ENCODE data around the gene ELF1. TPM values are rescaled to one million over a fixed set of nuclear protein-coding genes. Genes with fewer than 3 reads are reported as not detected.

The ELF1 gene
- total RNA-seq, 1 experiment from 2014 or later, result 36.0 TPM

DNA sequence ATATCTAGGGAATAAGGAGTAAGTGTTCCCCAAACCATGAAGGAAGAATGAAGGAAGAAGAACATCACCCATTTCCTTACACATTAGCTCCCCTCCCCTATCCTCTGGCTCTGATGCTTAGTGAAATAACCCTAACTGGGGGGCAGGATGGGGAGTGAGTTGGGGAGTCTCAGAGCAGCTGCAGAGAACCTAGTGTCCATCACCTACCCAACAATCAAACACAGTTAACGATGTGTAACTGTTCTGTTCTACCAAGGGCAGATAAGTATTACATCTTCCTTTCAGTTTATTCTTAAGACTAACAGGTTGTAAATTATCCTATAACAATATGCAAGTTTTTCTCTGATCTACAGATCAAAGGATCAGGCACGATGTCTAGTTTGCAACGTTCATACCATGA is 12.8 kb downstream of the ELF1 start:
- DNase-seq, result no peak
- no peaks in the 10 kb centered on the region for H3K27me3 ChIP-seq (ENCODE audit: insufficient read depth, low read depth)
- CTCF ChIA-PET, result no interaction called here
- peaks cover 6% of the 10 kb centered on the region; the same call in 1 of the 2 replicates for H3K36me3 ChIP-seq (ENCODE audit: low read depth)
- H3K79me2 ChIP-seq (ENCODE audit: low read depth), result peaks cover 79% of the 10 kb centered on the region
- H3K4me2 ChIP-seq, result no peak overlapping the region
- POLR2A ChIA-PET (ENCODE audit: unreplicated experiment), result no interaction called here
- H2AFZ ChIP-seq, result no peak overlapping the region
- no peaks in the 10 kb centered on the region for H3K9me2 ChIP-seq (ENCODE audit: insufficient read depth)
- no TSS peak for BruUV-seq (replicated peaks)
- no peak overlapping the region for H3K4me3 ChIP-seq
- peaks cover 4% of the 10 kb centered on the region; the same call in 1 of the 2 replicates for H3F3A ChIP-seq (ENCODE audit: insufficient read depth, low read depth)
- H3K4me1 ChIP-seq (replicated peaks; ENCODE audit: insufficient read depth), result peaks cover 50% of the 10 kb centered on the region
- no peak for TF ChIP-seq EZH2 (IDR thresholded peaks at IDR 0.05; ENCODE audit: low read depth)
- TF ChIP-seq, protein P1, sequence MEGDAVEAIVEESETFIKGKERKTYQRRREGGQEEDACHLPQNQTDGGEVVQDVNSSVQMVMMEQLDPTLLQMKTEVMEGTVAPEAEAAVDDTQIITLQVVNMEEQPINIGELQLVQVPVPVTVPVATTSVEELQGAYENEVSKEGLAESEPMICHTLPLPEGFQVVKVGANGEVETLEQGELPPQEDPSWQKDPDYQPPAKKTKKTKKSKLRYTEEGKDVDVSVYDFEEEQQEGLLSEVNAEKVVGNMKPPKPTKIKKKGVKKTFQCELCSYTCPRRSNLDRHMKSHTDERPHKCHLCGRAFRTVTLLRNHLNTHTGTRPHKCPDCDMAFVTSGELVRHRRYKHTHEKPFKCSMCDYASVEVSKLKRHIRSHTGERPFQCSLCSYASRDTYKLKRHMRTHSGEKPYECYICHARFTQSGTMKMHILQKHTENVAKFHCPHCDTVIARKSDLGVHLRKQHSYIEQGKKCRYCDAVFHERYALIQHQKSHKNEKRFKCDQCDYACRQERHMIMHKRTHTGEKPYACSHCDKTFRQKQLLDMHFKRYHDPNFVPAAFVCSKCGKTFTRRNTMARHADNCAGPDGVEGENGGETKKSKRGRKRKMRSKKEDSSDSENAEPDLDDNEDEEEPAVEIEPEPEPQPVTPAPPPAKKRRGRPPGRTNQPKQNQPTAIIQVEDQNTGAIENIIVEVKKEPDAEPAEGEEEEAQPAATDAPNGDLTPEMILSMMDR (conservative IDR thresholded peaks at IDR 0.05), result no peak
- intact Hi-C loops (cut with micrococcal nuclease; ENCODE audit: unreplicated experiment), result no loop called here
- no peaks in the 10 kb centered on the region for H4K20me1 ChIP-seq (ENCODE audit: insufficient read depth)
- no peak overlapping the region for H3K27ac ChIP-seq
- H3K9me3 ChIP-seq (ENCODE audit: insufficient read depth, low read depth), result no peaks in the 10 kb centered on the region

DNA sequence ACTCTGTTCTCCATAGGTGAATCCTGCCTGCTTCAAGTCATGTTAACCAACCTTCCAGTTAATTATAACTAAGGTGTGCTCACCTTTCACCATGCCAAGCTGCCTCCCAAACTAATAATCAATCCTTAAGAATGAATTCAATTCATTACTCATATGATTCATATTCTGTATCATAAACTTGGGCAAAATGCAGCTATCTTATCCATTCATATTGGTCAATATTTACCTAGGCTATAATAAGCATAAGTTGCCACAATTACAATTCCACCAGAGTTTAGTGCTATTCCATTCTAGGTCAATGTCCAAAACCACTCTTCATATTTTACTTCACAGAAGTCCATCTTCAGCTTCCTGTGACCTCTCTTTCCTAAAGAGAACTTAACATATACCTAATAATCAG is 13.4 kb downstream of the ELF1 start:
- no peak overlapping the region for H2AFZ ChIP-seq
- no peaks in the 10 kb centered on the region for H3K9me3 ChIP-seq (ENCODE audit: insufficient read depth, low read depth)
- peaks cover 4% of the 10 kb centered on the region; the same call in 1 of the 2 replicates for H3F3A ChIP-seq (ENCODE audit: insufficient read depth, low read depth)
- peak overlapping the region; percentile 9; the same call in 1 of the 2 replicates for H3K4me2 ChIP-seq
- no peak for DNase-seq
- H3K36me3 ChIP-seq (ENCODE audit: low read depth), result peaks cover 6% of the 10 kb centered on the region; the same call in 1 of the 2 replicates
- no peaks in the 10 kb centered on the region for H4K20me1 ChIP-seq (ENCODE audit: insufficient read depth)
- CTCF ChIA-PET, result no interaction called here
- no peaks in the 10 kb centered on the region for H3K9me2 ChIP-seq (ENCODE audit: insufficient read depth)
- intact Hi-C loops (cut with micrococcal nuclease; ENCODE audit: unreplicated experiment), result no loop called here
- no peaks in the 10 kb centered on the region for H3K27me3 ChIP-seq (ENCODE audit: insufficient read depth, low read depth)
- peaks cover 50% of the 10 kb centered on the region for H3K4me1 ChIP-seq (replicated peaks; ENCODE audit: insufficient read depth)
- H3K27ac ChIP-seq, result no peak overlapping the region
- no TSS peak for BruUV-seq (replicated peaks)
- peaks cover 78% of the 10 kb centered on the region for H3K79me2 ChIP-seq (ENCODE audit: low read depth)
- TF ChIP-seq EZH2 (IDR thresholded peaks at IDR 0.05; ENCODE audit: low read depth), result no peak
- POLR2A ChIA-PET (ENCODE audit: unreplicated experiment), result no interaction called here
- H3K4me3 ChIP-seq, result no peak overlapping the region

DNA sequence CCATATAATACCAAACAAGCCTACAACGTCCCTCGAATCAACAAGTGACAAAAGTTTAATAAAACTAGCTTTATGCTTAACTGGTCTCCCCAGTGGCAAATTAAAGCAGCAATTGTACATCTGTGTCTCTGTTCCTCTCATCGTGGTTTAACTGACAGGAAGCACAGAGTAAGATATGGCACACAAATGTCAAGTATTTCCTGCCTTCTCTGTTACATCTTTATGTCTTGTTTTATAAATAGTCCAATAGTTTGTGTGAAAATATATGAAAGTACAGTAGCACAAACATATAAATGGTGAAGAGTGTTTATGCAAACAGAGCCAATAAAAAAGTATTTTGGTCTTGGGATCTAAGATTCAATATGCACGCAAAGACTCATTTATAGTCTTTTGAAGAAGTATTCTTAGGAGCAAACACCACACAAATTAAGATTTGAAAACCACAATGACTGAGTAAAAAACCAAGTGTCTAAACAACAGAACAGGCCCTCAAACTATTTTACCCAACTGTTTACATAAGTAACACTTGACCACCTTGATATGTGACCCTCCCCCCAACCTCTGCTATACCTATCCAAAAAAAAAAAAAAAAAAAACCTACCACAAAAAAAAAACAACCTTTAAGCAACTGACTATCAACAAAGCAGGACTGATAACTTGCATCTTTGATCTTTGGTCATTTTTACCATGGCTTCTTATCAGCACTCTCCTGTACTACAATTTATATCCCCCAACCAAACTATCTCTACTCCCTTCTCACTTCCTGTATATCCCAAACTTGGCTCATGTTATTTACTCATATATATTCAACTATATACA is 14.0 kb downstream of the ELF1 start:
- Histone ChIP-seq H3K27ac (no peak overlapping the region), H3K36me3 (ENCODE audit: low read depth) (peaks cover 6% of the 10 kb centered on the region; the same call in 1 of the 2 replicates), H3F3A (ENCODE audit: insufficient read depth, low read depth) (peaks cover 4% of the 10 kb centered on the region; the same call in 1 of the 2 replicates), H3K9me2 (ENCODE audit: insufficient read depth) (no peaks in the 10 kb centered on the region), H2AFZ (no peak overlapping the region), H3K4me3 (no peak overlapping the region), H3K4me2 (no peak overlapping the region), H3K4me1 (replicated peaks; ENCODE audit: insufficient read depth) (peaks cover 50% of the 10 kb centered on the region), H3K79me2 (ENCODE audit: low read depth) (peaks cover 76% of the 10 kb centered on the region), H3K9me3 (ENCODE audit: insufficient read depth, low read depth) (no peaks in the 10 kb centered on the region), H3K27me3 (ENCODE audit: insufficient read depth, low read depth) (no peaks in the 10 kb centered on the region), H4K20me1 (ENCODE audit: insufficient read depth) (no peaks in the 10 kb centered on the region)
- no TSS peak for BruUV-seq (replicated peaks)
- TF ChIP-seq, protein P1 (conservative IDR thresholded peaks at IDR 0.05), result no peak
- no peak for TF ChIP-seq EZH2 (IDR thresholded peaks at IDR 0.05; ENCODE audit: low read depth)
- ChIA-PET POLR2A (ENCODE audit: unreplicated experiment) (no interaction called here), CTCF (no interaction called here)
- DNase-seq, result no peak
- intact Hi-C loops (cut with micrococcal nuclease; ENCODE audit: unreplicated experiment), result no loop called here

All from PC-9 (cell line).